Activated CD8-positive, alpha-beta memory T cell treated with anti-CD3 and anti-CD28 coated beads, Interleukin-2, amount 50 U/mL, for 1 hour (primary cell): Measurements from ENCODE around the gene TBX19.
"Not testable (repeated sequence)": the region's sequence is repeated elsewhere in the genome, so short reads cannot be mapped to it uniquely, and the experiment has no call there.

Experiments used
- DNase-seq: peaks from one replicate; pipeline ENCODE4 v3.0.0-alpha.2; 2020; ENCODE audit errors: extremely low read depth

The TBX19 gene

GRCh38 chr1:168354335-168355269, 73.9 kb downstream of the TBX19 start:
- DNase-seq = not testable (repeated sequence)

- no peak for DNase-seq
Observed at GRCh38 chr1:168360151-168361021, 79.7 kb downstream of the TBX19 start.

GRCh38 chr1:168361252-168361651, 80.6 kb downstream of the TBX19 start:
- no peak for DNase-seq

GRCh38 chr1:168362991-168363390, 82.3 kb downstream of the TBX19 start:
- no peak for DNase-seq
